Measurements from ENCODE around the gene NFATC1. TPM values are rescaled to one million over a fixed set of nuclear protein-coding genes. Genes with fewer than 3 reads are reported as not detected.

The NFATC1 gene
- polyA plus RNA-seq, 3 donors, result 4.6 to 7.0 (median 5.2) TPM

DNA sequence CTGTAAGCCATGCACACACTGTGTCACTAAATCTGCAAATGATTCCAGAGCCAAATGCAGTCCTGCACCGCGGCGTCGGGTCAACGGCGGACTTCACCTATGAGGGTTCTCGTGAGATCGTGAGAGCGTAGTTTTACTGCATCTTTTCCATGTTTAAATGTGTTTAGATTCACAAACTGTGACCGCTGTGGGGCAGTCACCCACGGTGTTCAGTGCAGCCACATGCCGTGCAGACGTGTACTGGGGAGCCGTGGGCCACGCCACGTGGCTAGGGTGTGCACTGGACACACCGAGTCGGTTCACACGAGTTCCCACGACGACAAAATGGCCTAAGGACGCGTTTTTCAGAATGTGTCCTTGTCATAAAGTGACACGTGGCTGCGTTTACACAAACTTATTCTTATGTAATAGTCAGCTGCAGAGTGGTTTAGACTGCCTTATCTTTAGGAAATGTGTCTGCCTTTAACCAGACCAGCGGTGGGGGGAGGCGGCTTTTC, 34.1 kb downstream of the NFATC1 start:
- no peak for DNase-seq (ENCODE audit: extremely low read depth in 1 of 11, low read depth in 9 of 11, low spot score in 4 of 11)

- DNase-seq (ENCODE audit: extremely low read depth in 1 of 11, low read depth in 9 of 11, low spot score in 4 of 11), result no peak
These were observed 36.8 kb downstream of the NFATC1 start for GRCh38 chr18:79432376-79433120.

GRCh38 chr18:79433431-79433830, 37.7 kb downstream of the NFATC1 start:
- DNase-seq (ENCODE audit: extremely low read depth in 1 of 11, low read depth in 9 of 11, low spot score in 4 of 11), result no peak

DNA sequence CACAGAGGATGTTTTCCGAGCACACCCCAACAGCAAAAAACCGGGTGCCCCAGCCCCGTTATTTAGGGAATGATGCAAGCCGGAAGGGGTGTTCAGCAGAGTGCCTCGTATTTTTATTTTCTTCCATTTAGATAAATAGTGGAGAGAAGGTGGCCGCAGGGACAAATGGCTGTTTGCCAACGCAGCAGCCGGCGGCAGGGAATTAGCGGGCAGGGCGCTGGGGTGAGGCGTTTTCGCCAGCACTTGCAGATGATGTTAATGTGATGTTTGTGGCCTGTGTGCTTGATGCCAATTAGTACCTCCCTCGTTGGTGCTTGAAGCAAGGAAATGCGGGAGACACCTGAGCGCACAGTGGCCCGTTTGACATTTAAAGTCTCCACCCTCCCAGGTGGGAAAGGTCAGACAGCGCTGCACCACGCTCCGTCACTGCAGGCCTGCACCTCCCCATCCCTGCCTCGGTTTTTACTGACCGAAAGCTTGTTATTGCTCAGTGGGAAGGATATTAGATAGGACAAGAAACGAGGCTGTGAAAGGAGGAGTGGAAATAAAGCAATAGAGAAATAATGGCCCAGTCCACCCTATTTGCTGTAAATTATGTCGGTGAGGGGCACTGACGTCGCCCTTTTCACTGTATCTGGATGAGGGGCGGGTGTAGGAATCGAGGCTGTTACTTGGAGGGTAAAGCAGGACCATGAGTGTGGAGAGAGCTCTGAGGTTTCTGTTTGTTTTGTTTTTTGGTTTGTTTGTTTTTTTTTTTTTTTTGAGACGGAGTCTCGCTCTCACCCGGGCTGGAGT, 39.1 kb downstream of the NFATC1 start:
- DNase-seq (ENCODE audit: extremely low read depth in 1 of 11, low read depth in 9 of 11, low spot score in 4 of 11), result no peak

DNA sequence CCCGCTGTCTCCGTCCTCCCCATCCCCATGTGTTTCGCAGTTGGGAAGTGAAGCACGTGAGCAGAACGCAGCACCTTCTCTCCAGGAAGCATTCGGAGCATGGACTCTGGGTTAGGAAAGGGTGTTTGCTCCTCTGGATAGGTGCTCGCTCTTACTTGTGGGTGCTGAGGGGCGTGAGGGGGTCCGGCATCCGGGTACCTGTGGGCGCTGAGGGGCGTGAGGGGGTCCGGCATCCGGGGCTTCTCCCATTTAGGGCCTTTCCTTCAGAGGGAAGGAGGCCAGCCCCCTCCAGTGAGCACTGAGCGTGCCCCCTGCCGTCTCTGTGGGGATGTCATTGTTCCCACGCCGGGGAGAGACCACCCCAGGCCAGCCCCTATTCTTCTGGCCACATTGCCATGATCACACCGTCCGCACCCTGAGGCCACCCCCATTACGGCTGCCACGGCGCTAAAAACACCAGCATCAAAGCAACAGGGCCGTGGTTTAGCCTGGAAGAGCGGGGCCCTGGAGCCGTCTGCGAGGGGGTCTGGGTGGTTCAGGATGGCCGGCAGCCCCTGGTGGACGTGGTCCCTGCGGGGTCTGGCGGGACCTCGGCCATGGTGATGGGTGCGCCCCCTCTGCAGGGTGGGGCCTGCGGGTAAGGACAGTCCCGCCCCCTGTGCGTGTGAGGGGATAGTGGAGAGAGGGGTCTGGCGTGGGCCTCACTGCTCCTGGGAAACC, 41.0 kb downstream of the NFATC1 start:
- DNase-seq (ENCODE audit: extremely low read depth in 1 of 11, low read depth in 9 of 11, low spot score in 4 of 11), result no peak

DNA sequence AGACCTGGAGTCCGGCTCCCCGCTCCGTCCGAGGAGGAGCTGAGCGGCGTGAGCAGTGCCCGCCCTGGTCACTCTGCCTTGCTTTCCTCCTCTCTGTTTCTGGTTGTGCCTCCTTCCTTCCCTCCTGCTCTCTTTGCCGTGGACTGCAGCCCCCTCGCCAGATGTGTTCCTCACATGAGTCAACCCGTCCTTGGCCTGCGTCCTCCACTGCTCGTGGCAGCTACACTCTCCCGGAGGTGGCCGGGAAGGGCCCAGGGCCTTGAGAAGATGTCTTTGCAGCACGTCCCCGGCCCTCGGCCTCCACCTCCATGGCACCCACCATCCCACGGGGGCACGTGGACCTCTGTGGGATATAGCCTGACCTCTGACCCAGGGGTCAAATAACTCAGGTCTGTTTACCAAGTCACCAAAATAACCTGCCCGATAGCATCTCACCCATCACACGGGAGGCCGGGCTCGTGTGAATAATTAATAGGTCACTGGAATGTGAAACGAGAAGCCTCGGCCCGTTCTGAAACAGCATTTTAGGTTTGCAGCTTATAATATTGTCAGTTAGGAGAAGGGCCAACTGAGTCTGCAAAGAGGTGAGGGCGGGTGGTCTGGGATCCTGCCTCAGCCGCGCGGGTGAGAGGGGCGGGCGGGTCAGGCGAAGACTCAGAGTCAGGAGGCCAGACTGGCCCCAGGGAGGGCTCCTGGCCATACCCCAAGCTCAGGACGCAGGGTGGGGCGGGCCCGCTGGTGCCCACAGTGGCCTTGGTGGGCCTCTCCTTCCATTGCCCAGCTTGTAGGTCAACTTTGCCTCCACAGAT, 42.6 kb downstream of the NFATC1 start:
- peak in 1 of 11 donors; percentile 38 for DNase-seq (ENCODE audit: extremely low read depth in 1 of 11, low read depth in 9 of 11, low spot score in 4 of 11)

GRCh38 chr18:79438898-79439627, 43.3 kb downstream of the NFATC1 start:
- DNase-seq (ENCODE audit: extremely low read depth in 1 of 11, low read depth in 9 of 11, low spot score in 4 of 11), result peak in 1 of 11 donors; percentile 36

DNA sequence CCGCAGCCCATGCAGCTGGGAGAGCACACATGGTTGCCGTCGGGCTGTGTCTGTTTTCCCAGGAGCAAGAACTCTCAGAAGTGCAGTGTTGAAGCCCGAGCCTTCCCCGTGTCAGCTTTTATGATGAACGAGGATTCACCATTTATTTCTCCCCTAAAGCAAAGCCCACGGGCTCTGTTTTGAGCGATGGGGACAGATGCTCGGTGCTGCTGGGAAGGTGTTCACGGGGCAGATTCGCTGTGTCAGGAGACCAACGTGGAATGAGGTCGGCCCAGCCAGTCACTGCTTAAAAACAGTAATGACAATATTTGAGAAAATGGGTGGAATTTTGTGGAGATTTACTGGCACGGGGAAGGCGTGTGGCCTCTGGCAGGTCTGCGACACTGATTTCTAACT, 43.9 kb downstream of the NFATC1 start:
- DNase-seq (ENCODE audit: extremely low read depth in 1 of 11, low read depth in 9 of 11, low spot score in 4 of 11), result no peak

DNA sequence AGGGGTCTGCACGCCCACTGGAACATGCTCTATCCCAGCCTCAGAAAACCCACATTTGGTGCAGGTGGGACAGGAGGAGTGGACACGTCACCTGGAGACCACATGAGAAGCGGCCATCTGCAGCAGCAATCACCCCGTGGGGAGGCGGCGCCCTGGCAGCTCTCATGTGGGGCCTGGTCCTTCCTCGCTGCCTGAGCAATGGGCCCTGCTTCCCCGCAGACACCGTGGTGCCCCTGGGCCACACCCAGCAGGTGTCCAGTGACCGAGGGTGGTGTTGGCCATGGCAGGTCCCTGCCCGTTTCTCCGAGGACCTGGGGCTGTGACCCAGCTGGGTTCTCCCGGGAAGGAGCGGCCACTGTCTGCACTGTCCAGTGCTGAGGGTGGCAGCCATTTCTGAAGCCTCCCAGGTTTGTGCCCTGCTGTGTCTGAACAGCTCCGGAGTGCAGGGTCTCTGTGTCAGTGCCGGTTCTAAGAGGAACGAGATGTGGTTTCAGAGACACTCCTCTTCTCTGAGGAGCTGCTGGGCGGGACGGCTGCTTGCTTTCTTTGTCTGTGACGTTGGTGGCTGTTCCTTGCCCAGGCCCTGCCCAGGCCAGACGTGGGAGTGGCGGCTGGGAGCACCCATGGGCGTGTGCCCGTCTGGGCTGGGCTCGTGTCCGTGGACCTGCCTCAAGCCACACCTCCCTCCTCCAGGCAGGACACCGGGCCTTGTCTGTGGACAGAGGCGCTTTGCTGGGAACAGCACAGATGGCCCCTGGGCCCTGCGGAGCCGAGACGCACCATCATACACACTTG, 44.8 kb downstream of the NFATC1 start:
- DNase-seq (ENCODE audit: extremely low read depth in 1 of 11, low read depth in 9 of 11, low spot score in 4 of 11), result no peak

DNA sequence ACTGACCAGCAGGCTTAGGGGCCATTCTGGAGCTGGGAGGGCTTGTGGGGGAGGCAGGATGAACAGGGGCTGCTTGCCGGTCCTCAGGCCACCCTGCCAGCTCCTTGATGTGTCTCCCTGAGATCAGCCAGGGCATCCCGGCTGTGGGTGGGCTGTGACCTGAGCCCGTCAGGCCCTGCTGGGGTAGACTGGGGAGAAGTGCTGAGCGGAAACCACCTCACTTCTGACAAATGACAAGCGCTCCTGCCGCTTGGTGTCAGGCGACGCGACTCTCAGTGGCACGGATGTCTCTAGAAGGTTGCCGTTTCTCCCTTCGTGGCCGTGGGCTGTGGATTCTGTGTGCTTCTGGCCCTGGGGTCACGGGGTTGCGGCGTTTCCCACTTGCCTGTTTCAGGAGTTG, 45.7 kb downstream of the NFATC1 start:
- no peak for DNase-seq (ENCODE audit: extremely low read depth in 1 of 11, low read depth in 9 of 11, low spot score in 4 of 11)

DNA sequence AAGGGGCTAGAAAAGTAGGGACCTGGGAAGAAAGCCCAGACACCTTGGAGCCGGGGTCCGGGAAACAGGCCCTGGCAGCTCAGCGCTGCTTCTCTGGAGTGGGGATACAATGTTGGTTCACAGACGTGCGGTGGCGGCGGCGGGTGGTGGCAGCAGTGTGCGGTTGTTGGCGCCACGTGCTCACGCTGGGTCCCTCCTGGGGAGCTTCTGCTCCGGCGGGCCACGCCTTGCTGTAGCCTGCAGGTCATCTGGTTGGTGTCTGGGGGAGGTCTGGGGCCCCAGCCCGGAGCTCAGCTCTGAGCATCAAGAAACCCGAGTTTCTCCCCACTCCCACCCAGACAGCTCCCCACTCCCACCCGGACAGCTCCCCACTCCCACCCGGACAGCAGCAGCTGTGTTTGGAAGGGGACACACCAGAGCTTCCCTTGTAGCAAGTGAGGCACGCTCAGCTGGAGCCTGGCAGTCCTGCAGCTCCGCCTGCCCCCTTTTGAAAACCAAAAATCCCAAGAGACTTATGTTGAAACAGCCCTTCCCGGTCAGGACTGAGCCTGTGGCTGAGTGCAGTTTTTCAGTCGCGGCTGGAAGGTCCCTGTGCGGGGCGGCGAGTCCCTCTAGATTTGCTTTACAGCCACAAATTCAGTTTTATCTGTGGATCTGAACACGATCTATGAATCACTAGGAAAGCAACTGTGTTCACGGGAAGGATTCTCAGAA, 46.9 kb downstream of the NFATC1 start:
- DNase-seq (ENCODE audit: extremely low read depth in 1 of 11, low read depth in 9 of 11, low spot score in 4 of 11), result no peak

GRCh38 chr18:79445221-79445620, 49.5 kb downstream of the NFATC1 start:
- DNase-seq (ENCODE audit: extremely low read depth in 1 of 11, low read depth in 9 of 11, low spot score in 4 of 11), result no peak

DNA sequence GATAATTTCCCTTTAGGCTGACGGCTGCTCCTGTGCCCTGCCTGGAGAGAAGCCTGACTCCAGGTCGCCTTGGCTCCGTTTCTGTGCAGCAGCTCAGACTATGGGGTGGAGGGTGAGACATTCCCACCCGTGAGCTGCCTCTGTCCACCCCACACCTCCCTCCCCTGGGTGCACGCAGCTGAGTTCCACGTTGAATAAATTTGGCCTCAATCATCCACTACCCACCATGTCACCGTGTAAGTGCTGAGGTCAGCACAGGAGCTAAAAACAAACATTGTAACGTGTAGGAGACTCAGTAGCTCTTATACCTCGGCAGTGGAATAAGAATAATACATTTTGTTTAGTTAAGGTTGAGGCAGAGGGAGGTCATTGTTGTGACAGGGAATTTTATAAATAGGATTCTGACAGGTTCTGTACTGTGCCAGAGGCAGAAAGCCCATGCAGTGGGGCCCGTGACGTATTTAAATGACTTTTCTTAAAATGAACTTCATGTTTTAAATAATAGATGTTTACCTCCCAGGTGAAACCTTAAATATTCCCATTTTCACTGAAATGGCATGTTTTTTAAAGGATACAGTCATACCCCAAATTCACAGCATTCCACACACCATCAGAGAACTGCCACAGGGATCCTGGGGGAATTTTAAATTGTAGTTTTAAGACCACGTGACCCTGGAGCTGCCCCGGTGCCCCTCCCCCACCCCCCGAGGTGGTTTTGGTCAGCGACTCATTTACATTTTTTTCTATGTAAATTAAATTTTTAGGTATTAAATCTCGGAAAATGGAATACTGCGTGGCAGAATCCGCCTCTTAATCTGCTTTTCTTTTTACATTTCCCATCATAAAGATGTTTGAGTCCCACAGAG, 50.2 kb downstream of the NFATC1 start:
- DNase-seq (ENCODE audit: extremely low read depth in 1 of 11, low read depth in 9 of 11, low spot score in 4 of 11), result no peak

GRCh38 chr18:79446931-79447330, 51.2 kb downstream of the NFATC1 start:
- no peak for DNase-seq (ENCODE audit: extremely low read depth in 1 of 11, low read depth in 9 of 11, low spot score in 4 of 11)

DNA sequence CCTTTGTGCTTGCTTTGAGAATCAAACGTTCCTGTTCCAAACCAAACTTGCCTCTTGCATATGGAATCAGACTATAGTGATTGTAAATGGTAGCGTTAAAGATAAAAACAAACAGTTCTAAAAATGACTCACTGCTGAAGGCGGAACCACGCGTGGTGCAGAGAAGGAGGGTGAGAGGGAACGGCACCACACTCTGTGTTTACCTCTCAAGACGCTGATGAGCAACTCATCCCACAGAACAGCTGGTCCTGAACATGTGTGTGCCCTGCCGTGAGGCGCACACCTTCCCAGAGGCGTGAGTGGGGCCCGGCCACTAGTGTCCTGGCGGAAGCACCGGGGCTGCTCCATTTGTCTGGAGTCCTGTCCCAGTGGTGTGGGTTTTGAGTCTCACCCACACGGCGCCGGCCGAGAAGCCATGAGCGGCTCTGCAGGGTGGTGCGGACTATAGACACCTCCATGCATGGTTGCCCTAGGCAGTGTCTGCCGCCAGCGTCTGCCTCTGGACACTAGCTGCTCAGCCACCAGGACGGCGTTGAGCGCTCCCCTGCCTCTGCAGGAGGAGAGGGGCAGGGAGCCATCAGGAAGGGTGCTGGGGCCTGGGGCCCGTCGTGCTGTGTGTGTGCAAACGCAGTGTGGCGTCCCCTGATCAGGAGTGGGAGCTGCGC, 52.1 kb downstream of the NFATC1 start:
- DNase-seq (ENCODE audit: extremely low read depth in 1 of 11, low read depth in 9 of 11, low spot score in 4 of 11), result no peak

- no peak for DNase-seq (ENCODE audit: extremely low read depth in 1 of 11, low read depth in 9 of 11, low spot score in 4 of 11)
These were observed 52.9 kb downstream of the NFATC1 start for GRCh38 chr18:79448621-79449020.

Data from renal cortex interstitium (tissue), 11 donors.